IMR-90 (cell line): ENCODE measurements around the gene CAPN9. TPM values are rescaled to one million over a fixed set of nuclear protein-coding genes. Genes with fewer than 3 reads are reported as not detected.

Source experiments
- ATAC-seq: fragments of 200-7000 bp; cut with Tn5 transposase; 2 replicates; pipeline ENCODE4 v1.9.1; 2020; ENCODE audit warnings: low read depth, mild to moderate bottlenecking, moderate library complexity
- BruUV-seq: library from RNA; stranded (reverse); fragments of 400-500 nt; replicated peaks from 2 replicates; lab custom pipeline; 2021; lab: Mats Ljungman, UMichigan
- CTCF ChIA-PET: fragments of 300-600 bp; formaldehyde crosslinking; extraction: SDS; loops from one replicate; lab custom pipeline; 2021; ENCODE audit warnings: antibody characterized with exemption; lab: Yijun Ruan, JAX
- POLR2A ChIA-PET: fragments of 300-600 bp; sonication (Branson Sonifier 250); formaldehyde crosslinking; loops from one replicate; lab custom pipeline; 2022; ENCODE audit warnings: antibody characterized with exemption; ENCODE audit not compliant: unreplicated experiment; lab: Charles Lee
- DNase-seq: peaks from one replicate; pipeline ENCODE4 v3.0.0; 2013
- H2AFZ ChIP-seq: replicated peaks from 2 replicates; pipeline ENCODE3; 2013; ENCODE audit warnings: low read length, mild to moderate bottlenecking; ENCODE audit not compliant: poor library complexity
- H2AK5ac ChIP-seq: 2 replicates; pipeline ENCODE4 v1.6.1; 2013; ENCODE audit warnings: low read depth, low read length, inconsistent platforms
- H2AK9ac ChIP-seq: replicated peaks from 2 replicates; pipeline ENCODE3; 2013; ENCODE audit warnings: mild to moderate bottlenecking, low read depth, low read length, moderate library complexity; ENCODE audit not compliant: poor library complexity
- H2BK120ac ChIP-seq: 2 replicates; pipeline ENCODE4 v1.6.1; 2013; ENCODE audit warnings: low read depth, low read length, inconsistent platforms
- H2BK15ac ChIP-seq: 3 replicates; pipeline ENCODE4 v1.6.1; 2013; ENCODE audit warnings: low read depth, low read length, inconsistent platforms
- H2BK20ac ChIP-seq: 2 replicates; pipeline ENCODE4 v1.6.1; 2013; ENCODE audit warnings: low read depth, mild to moderate bottlenecking, inconsistent platforms, low read length, moderate library complexity
- H2BK5ac ChIP-seq: 2 replicates; pipeline ENCODE4 v1.6.1; 2013; ENCODE audit warnings: mild to moderate bottlenecking, low read depth, low read length, inconsistent platforms; ENCODE audit not compliant: poor library complexity, severe bottlenecking
- H3K14ac ChIP-seq: replicated peaks from 2 replicates; pipeline ENCODE4 v1.6.1; 2013; ENCODE audit warnings: low read depth, low read length, inconsistent platforms
- H3K18ac ChIP-seq: 2 replicates; pipeline ENCODE4 v1.6.1; 2013; ENCODE audit warnings: low read depth, low read length, control low read depth
- H3K23ac ChIP-seq: 2 replicates; pipeline ENCODE4 v1.6.1; 2013; ENCODE audit warnings: low read depth, low read length, inconsistent platforms
- H3K27ac ChIP-seq: 2 replicates; pipeline ENCODE4 v1.5.1; 2013; ENCODE audit warnings: mild to moderate bottlenecking, control low read depth, low read length; ENCODE audit not compliant: insufficient read depth
- H3K27me3 ChIP-seq: 2 replicates; pipeline ENCODE4 v1.6.1; 2013; ENCODE audit warnings: low read length; ENCODE audit not compliant: control insufficient read depth, insufficient read depth
- H3K36me3 ChIP-seq: 2 replicates; pipeline ENCODE4 v1.6.1; 2013; ENCODE audit warnings: low read length, mixed read lengths; ENCODE audit not compliant: control insufficient read depth, insufficient read depth
- H3K4ac ChIP-seq: 2 replicates; pipeline ENCODE4 v1.6.1; 2013; ENCODE audit warnings: low read depth, low read length, inconsistent platforms
- H3K4me1 ChIP-seq: 2 replicates; pipeline ENCODE4 v1.6.1; 2013; ENCODE audit warnings: low read length, mixed read lengths; ENCODE audit not compliant: control insufficient read depth, insufficient read depth
- H3K4me2 ChIP-seq: 2 replicates; pipeline ENCODE4 v1.6.1; 2013; ENCODE audit warnings: low read depth, mild to moderate bottlenecking, control low read depth, low read length, moderate library complexity
- H3K4me3 ChIP-seq: 2 replicates; pipeline ENCODE4 v1.5.1; 2013; ENCODE audit warnings: low read depth, mild to moderate bottlenecking, control low read depth, low read length, moderate library complexity; ENCODE audit not compliant: insufficient read depth
- H3K56ac ChIP-seq: 2 replicates; pipeline ENCODE4 v1.6.1; 2013; ENCODE audit warnings: low read length, inconsistent platforms; ENCODE audit not compliant: insufficient read depth; ENCODE audit errors: extremely low read depth
- H3K79me1 ChIP-seq, 2 experiments: 2 replicates each; pipeline ENCODE4 v1.6.1; 2013; ENCODE audit warnings: low read length in 2 of 2, inconsistent platforms in 1 of 2, low read depth in 1 of 2
- H3K9ac ChIP-seq: 2 replicates; pipeline ENCODE4 v1.6.1; 2013; ENCODE audit warnings: low read depth, low read length, control low read depth
- H3K9me1 ChIP-seq: 2 replicates; pipeline ENCODE4 v1.6.1; 2013; ENCODE audit warnings: low read length, inconsistent platforms; ENCODE audit not compliant: insufficient read depth
- H3K9me3 ChIP-seq: 2 replicates; pipeline ENCODE4 v1.6.1; 2013; ENCODE audit warnings: low read length; ENCODE audit not compliant: control insufficient read depth, insufficient read depth
- H4K20me1 ChIP-seq: 2 replicates; pipeline ENCODE4 v1.6.1; 2013; ENCODE audit warnings: low read length, inconsistent platforms; ENCODE audit not compliant: insufficient read depth
- H4K5ac ChIP-seq: 2 replicates; pipeline ENCODE4 v1.6.1; 2013; ENCODE audit warnings: mild to moderate bottlenecking, low read depth, low read length, control low read depth
- H4K8ac ChIP-seq, 2 experiments: 2 replicates each; pipeline ENCODE4 v1.6.1; 2013; ENCODE audit warnings: low read depth in 2 of 2, low read length in 2 of 2, control low read depth in 1 of 2, inconsistent platforms in 1 of 2
- H4K91ac ChIP-seq: 2 replicates; pipeline ENCODE4 v1.6.1; 2013; ENCODE audit warnings: low read depth, low read length, inconsistent platforms; ENCODE audit not compliant: insufficient read depth
- BHLHE40 ChIP-seq: fragments of 150-350 bp; IDR thresholded peaks from 2 replicates; pipeline ENCODE4 v1.6.1; 2016; ENCODE audit warnings: mild to moderate bottlenecking, low read depth, low read length
- CEBPB ChIP-seq: IDR thresholded peaks from 2 replicates; pipeline ENCODE4 v1.6.1; 2012; ENCODE audit warnings: low read depth, low read length, improper control_type of control experiment
- CHD1 ChIP-seq: IDR thresholded peaks from 2 replicates; pipeline ENCODE4 v1.6.1; 2012; ENCODE audit warnings: low read depth, low read length, improper control_type of control experiment
- CTCF ChIP-seq: conservative IDR thresholded peaks from 2 replicates; pipeline ENCODE4 v1.5.1; 2012; ENCODE audit warnings: mild to moderate bottlenecking, low read depth, low read length, improper control_type of control experiment
- ELK1 ChIP-seq: fragments of 150-350 bp; IDR thresholded peaks from 2 replicates; pipeline ENCODE4 v1.6.1; 2016; ENCODE audit warnings: low read depth, mild to moderate bottlenecking, low read length, moderate library complexity, borderline replicate concordance
- FOS ChIP-seq: fragments of 150-350 bp; IDR thresholded peaks from 2 replicates; pipeline ENCODE4 v1.6.1; 2016; ENCODE audit warnings: low read depth, low read length
- MAZ ChIP-seq: IDR thresholded peaks from 2 replicates; pipeline ENCODE4 v1.6.1; 2012; ENCODE audit warnings: low read depth, mild to moderate bottlenecking, low read length, improper control_type of control experiment, moderate library complexity, borderline replicate concordance
- MXI1 ChIP-seq: IDR thresholded peaks from 2 replicates; pipeline ENCODE4 v1.6.1; 2012; ENCODE audit warnings: low read depth, mild to moderate bottlenecking, low read length, moderate library complexity, borderline replicate concordance
- NFE2L2 ChIP-seq: fragments of 150-350 bp; IDR thresholded peaks from 2 replicates; pipeline ENCODE4 v1.6.1; 2016; ENCODE audit warnings: low read depth, mild to moderate bottlenecking, low read length
- POLR2A ChIP-seq: IDR thresholded peaks from 2 replicates; pipeline ENCODE4 v1.6.1; 2012; ENCODE audit warnings: mild to moderate bottlenecking, low read depth, low read length
- RAD21 ChIP-seq: IDR thresholded peaks from 2 replicates; pipeline ENCODE4 v1.6.1; 2012; ENCODE audit warnings: low read length, improper control_type of control experiment
- RCOR1 ChIP-seq: IDR thresholded peaks from 2 replicates; pipeline ENCODE4 v1.6.1; 2012; ENCODE audit warnings: mild to moderate bottlenecking, low read length, improper control_type of control experiment; ENCODE audit not compliant: insufficient replicate concordance
- SMC3 ChIP-seq: fragments of 150-350 bp; IDR thresholded peaks from 2 replicates; pipeline ENCODE4 v1.6.1; 2016; ENCODE audit warnings: low read depth, mild to moderate bottlenecking, antibody characterized with exemption, low read length, moderate library complexity
- WGBS, 2 experiments: methylation state at CpG; one replicate each; pipeline versions ENCODE4 v1.1.5 to v1.1.7; 2013; ENCODE audit warnings: missing lambda C conversion rate in 2 of 2; ENCODE audit not compliant: insufficient read length in 1 of 2; ENCODE audit errors: extremely low coverage in 2 of 2; 5-methylcytosine and 5-hydroxymethylcytosine counted together
- dilution Hi-C: fragments of 300-500 bp; cut with HindIII; formaldehyde crosslinking; loops from one replicate; pipeline ENCODE4 v1.14.3; 2018; ENCODE audit warnings: low sequenced_read_pairs; ENCODE audit not compliant: unreplicated experiment
- in situ Hi-C: fragments of 300-500 bp; cut with MboI; formaldehyde crosslinking; loops from 3 replicates; pipeline ENCODE4 v1.14.3; 2019; ENCODE audit warnings: low sequenced_read_pairs, inconsistent platforms, mixed read lengths
- intact Hi-C: fragments of 100-400 bp; cut with micrococcal nuclease; formaldehyde crosslinking; loops from 2 replicates; pipeline ENCODE4 v1.10.0; 2022
- polyA plus RNA-seq, 3 experiments: library from polyadenylated mRNA; depleted of rRNA; stranded (reverse); fragments of >200 nt; gene quantifications; 2 replicates each; pipeline ENCODE4 v1.2.3, GENCODE V29; 2012; ENCODE audit warnings: low replicate concordance in 1 of 3
- total RNA-seq: library from RNA; depleted of rRNA; stranded (reverse); fragments of >200 nt; gene quantifications from 2 replicates; pipeline ENCODE4 v1.2.3, GENCODE V29; 2012
- TF ChIP-seq, protein P1 (sequence below): fragments of 150-350 bp; IDR thresholded peaks from 2 replicates; pipeline ENCODE4 v1.6.1; 2017; ENCODE audit warnings: mild to moderate bottlenecking, antibody characterized with exemption, low read length, low read depth

Gene CAPN9
- total and polyA plus RNA-seq, 2 of the 4 experiments (the other 2 are of a cell fraction), result not detected

DNA sequence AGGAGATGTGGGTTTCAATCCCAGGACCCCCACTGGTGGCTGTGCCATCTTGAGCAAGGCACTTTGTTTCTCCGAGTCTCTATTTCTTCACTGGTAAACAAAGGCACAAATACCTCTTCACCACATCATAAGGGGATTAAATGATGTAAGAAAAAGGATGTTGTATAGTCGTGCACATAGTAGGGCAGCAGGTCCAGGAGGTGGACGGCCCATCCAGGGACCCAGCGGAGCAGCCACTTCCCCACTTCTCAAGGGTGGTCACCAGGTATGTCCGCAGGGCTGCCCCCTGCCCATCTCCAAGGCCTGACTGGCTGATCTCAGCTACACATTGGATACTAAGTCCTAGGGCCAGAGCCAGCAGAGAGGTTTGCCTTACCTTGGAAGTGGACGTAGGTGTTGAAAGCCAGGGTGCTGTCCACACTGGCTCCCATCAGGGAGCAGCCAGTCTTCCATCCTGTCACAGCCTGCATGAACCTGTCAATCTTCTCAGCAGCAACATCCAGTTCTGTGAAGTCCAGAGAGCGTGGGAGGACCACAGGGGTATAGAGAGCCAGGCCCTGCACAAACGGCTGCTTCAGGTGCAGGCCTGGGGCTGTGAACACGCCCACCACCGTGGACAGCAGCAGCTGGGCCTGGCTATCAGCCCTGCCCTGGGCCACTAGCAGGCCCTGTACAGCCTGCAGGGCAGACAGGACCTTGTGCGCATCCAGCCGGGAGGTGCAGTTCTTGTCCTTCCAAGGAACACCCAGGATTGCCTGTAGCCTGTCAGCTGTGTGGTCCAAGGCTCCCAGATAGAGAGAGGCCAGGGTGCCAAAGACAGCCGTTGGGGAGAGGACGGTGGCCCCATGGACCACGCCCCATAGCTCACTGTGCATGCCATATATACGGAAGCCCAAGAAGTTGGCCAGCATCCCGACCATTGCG, 37.3 kb upstream of the CAPN9 start:
- dilution Hi-C loops, result no loop called here
- in situ Hi-C loops, result no loop called here
- DNase-seq, result no peak
- TF ChIP-seq NFE2L2 (no peak), CTCF (no peak), CHD1 (no peak), FOS (no peak), SMC3 (no peak), POLR2A (no peak), RCOR1 (no peak), CEBPB (no peak), MXI1 (no peak), ELK1 (no peak), MAZ (no peak), BHLHE40 (no peak), RAD21 (no peak)
- TF ChIP-seq, protein P1, sequence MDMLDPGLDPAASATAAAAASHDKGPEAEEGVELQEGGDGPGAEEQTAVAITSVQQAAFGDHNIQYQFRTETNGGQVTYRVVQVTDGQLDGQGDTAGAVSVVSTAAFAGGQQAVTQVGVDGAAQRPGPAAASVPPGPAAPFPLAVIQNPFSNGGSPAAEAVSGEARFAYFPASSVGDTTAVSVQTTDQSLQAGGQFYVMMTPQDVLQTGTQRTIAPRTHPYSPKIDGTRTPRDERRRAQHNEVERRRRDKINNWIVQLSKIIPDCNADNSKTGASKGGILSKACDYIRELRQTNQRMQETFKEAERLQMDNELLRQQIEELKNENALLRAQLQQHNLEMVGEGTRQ, result no peak

More for the DNA sequence above, 37.3 kb upstream of the CAPN9 start:
- H2AFZ ChIP-seq, result no peak overlapping the region
- no peak overlapping the region for H3K56ac ChIP-seq
- no peak overlapping the region for H2AK5ac ChIP-seq
- H4K8ac ChIP-seq, result no peak overlapping the region
- no peak overlapping the region for H2AK9ac ChIP-seq
- 68% methylated on average over 12 of the region's 18 CpGs; no CpG with 5 or more reads in 1 of the 2 experiments for WGBS, 2 experiments
- BruUV-seq, result no TSS peak
- H3K9me1 ChIP-seq, result peaks cover 4% of the 10 kb centered on the region; the same call in 1 of the 2 replicates
- H3K18ac ChIP-seq, result no peak overlapping the region
- no peak overlapping the region for H4K5ac ChIP-seq
- intact Hi-C loops, result loop anchor here (5.0 kb wide), 1 partner anchor 42 kb away; no protein-coding TSS in a partner anchor
- no peak overlapping the region for H2BK20ac ChIP-seq
- no peak overlapping the region for H2BK5ac ChIP-seq
- ChIA-PET CTCF (no interaction called here), POLR2A (no interaction called here)
- no peaks in the 10 kb centered on the region for H3K9me3 ChIP-seq
- no peaks in the 10 kb centered on the region for H4K20me1 ChIP-seq
- no peaks in the 10 kb centered on the region for H3K36me3 ChIP-seq
- no peak overlapping the region for H3K27ac ChIP-seq
- H2BK15ac ChIP-seq, result no peak overlapping the region
- no peak overlapping the region for H4K91ac ChIP-seq
- no peak overlapping the region for H3K23ac ChIP-seq
- H3K14ac ChIP-seq, result no peak overlapping the region
- H3K4me2 ChIP-seq, result no peak overlapping the region
- H3K27me3 ChIP-seq, result peaks cover 7% of the 10 kb centered on the region; the same call in 1 of the 2 replicates
- H3K9ac ChIP-seq, result no peak overlapping the region
- no peaks in the 10 kb centered on the region for H3K79me1 ChIP-seq
- no peak for ATAC-seq
- H3K4me3 ChIP-seq, result no peak overlapping the region
- peaks cover 9% of the 10 kb centered on the region for H3K4me1 ChIP-seq
- H2BK120ac ChIP-seq, result no peak overlapping the region
- no peak overlapping the region for H3K4ac ChIP-seq
